Heart left ventricle (tissue), 16 donors: ENCODE measurements around the gene LCP1. TPM values are rescaled to one million over a fixed set of nuclear protein-coding genes. Genes with fewer than 3 reads are reported as not detected.
A peak's percentile ranks its signal among the peaks of the same experiment; 100 is the strongest.

Experiments
- ATAC-seq, 4 donors: fragments of 200-7000 bp; cut with Tn5 transposase; one replicate each; pipeline ENCODE4 v1.9.1; 2020 to 2022; ENCODE audit warnings: moderate library complexity in 4 of 4, mild to moderate bottlenecking in 3 of 4, moderate number of reproducible peaks in 1 of 4
- DNase-seq, 5 donors: peaks; one replicate each; pipeline ENCODE4 v3.0.0-alpha.2; 2020
- H3K27ac ChIP-seq, 12 donors: fragments of 200-600 bp; sonication (generic) in 4 of 12; one replicate each; pipeline versions ENCODE4 v1.5.0 to v1.8.0; 2016 to 2022; ENCODE audit warnings: mild to moderate bottlenecking in 2 of 12
- H3K27me3 ChIP-seq, 9 donors: fragments of 200-600 bp; sonication (generic) in 2 of 9; one replicate each; pipeline versions ENCODE4 v1.5.1 to v1.8.0; 2016 to 2022; ENCODE audit warnings: mild to moderate bottlenecking in 3 of 9
- H3K36me3 ChIP-seq, 9 donors: fragments of 200-600 bp; sonication (generic) in 2 of 9; one replicate each; pipeline versions ENCODE4 v1.5.0 to v1.8.0; 2018 to 2022; ENCODE audit warnings: mild to moderate bottlenecking in 2 of 9
- H3K4me1 ChIP-seq, 12 donors: fragments of 200-600 bp; sonication (generic) in 4 of 12; one replicate each; pipeline versions ENCODE4 v1.5.0 to v1.8.0; 2016 to 2022; ENCODE audit warnings: mild to moderate bottlenecking in 3 of 12
- H3K4me3 ChIP-seq, 12 donors: fragments of 200-600 bp; sonication (generic) in 4 of 12; one replicate each; pipeline versions ENCODE4 v1.5.0 to v1.8.0; 2017 to 2022; ENCODE audit warnings: mild to moderate bottlenecking in 9 of 12, moderate library complexity in 4 of 12
- H3K9me3 ChIP-seq, 12 donors: fragments of 200-600 bp; sonication (generic) in 4 of 12; one replicate each; pipeline versions ENCODE4 v1.5.0 to v1.8.0; 2016 to 2022; ENCODE audit warnings: mild to moderate bottlenecking in 1 of 12
- POLR2A ChIP-seq, 2 donors: fragments of 450-650 bp; IDR thresholded peaks; one replicate each; pipeline ENCODE4 v1.6.1; 2017; ENCODE audit warnings: antibody characterized with exemption in 2 of 2, mild to moderate bottlenecking in 2 of 2, moderate library complexity in 2 of 2
- WGBS, 4 donors: extraction: QIAGEN DNeasy Blood & Tissue Kit in 2 of 4; methylation state at CpG; one replicate each; pipeline versions ENCODE4 v1.1.5 to v1.1.7; 2013 to 2018; 5-methylcytosine and 5-hydroxymethylcytosine counted together
- intact Hi-C, 10 donors: fragments of 100-400 bp; cut with DNase I; formaldehyde crosslinking; loops; one replicate each; pipeline versions ENCODE4 v1.11.1 to v1.14.2; 2022
- polyA plus RNA-seq, 2 donors: library from polyadenylated mRNA; stranded (reverse); fragments of 200-250 nt; gene quantifications; one replicate each; pipeline ENCODE4 v1.2.3, GENCODE V29; 2013
- total RNA-seq, 9 donors: library from RNA; depleted of rRNA in 2 of 9; stranded (reverse); fragments of >200 nt in 2 of 9; fragmentation: NEBNext Ultra II Directional in 3 of 9; extraction: Animal tissue kit (Norgen Biotek cat#: 25700) in 3 of 9; gene quantifications; one replicate each; pipeline versions ENCODE4 v1.1.0 to v1.2.4, GENCODE V29; 2016 to 2023
- TF ChIP-seq, protein P1 (sequence below), 12 donors: fragments of 200-600 bp; sonication (generic) in 4 of 12; IDR thresholded peaks; one replicate each; pipeline versions ENCODE4 v1.5.0 to v1.8.0; 2018 to 2022; ENCODE audit warnings: antibody characterized with exemption in 12 of 12, mild to moderate bottlenecking in 5 of 12
- donor health status: ischemic (EF 13 %, LVEDD 7.1; RV severe dilation, severe dysfunction).
- donor health status: healthy with polysubstance abuse.
- donor health status: DM: no; HTN: yes; CAD: no.
- donor health status: DM: no; HTN: no; CAD: no.
- donor health status: ischemic (EF 25% LVEDD 6.9; RV normal size, moderate dysfunction).
- donor health status: ischemic (EF 25% LVEDD 5.7; RV mildly dilated, moderate dysfunction).
- donor health status: healthy.
- donor health status: DM: yes; HTN: yes; CAD: no.
- donor health status: ischemic (EF 35%, LVEDD 5.7; RV mildly dilated, moderate dysfunction).
- donor health status: nonischemic (EF 11% LVEDD 7.7; RV severe dilation, severe dysfunction).
- donor health status: DM: yes; HTN: yes; CAD: no.
- donor health status: PGD.
- donor health status: ischemic (EF 29% LVEDD 5.4; RV normal size, mild dysfunction).
- donor health status: nonischemic (EF 23%, LVEDD 6.1; RV moderate dilation, normal function).

The LCP1 gene
- total and polyA plus RNA-seq, 11 donors, result 1.9 to 230 (median 10.9) TPM

DNA sequence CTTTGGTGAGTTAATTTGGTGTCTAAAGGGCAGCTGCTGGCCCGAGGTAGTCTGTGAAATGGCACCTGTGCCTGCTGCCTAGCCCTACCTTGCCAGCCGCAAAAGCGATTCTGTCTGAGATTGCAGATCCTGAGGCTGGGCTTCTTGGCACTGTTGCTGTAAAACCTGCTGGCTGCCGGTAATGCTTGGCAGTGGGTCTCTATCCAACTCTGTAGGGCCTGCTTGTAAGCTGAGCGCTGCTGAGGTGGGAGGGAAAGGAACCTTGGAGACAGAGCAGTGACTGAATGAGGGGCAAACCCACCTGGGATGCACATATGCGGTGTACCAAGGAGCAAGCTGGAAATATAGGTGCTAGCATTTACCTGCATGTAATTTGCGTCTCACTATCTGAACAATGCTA is 11.7 kb downstream of the LCP1 start:
- peaks cover 0 to 100% (median 9%) of the 10 kb centered on the region in 12 donors for H3K4me1 ChIP-seq
- H3K27me3 ChIP-seq, result peaks cover 0 to 11% (median 0%) of the 10 kb centered on the region in 9 donors
- intact Hi-C loops, result no loop called here
- peak overlapping the region in 1 of 12 donors; percentile 91 for H3K27ac ChIP-seq
- no peak for DNase-seq
- peaks cover 0 to 3% (median 0%) of the 10 kb centered on the region in 9 donors for H3K36me3 ChIP-seq
- no peak for ATAC-seq
- TF ChIP-seq, protein P1, sequence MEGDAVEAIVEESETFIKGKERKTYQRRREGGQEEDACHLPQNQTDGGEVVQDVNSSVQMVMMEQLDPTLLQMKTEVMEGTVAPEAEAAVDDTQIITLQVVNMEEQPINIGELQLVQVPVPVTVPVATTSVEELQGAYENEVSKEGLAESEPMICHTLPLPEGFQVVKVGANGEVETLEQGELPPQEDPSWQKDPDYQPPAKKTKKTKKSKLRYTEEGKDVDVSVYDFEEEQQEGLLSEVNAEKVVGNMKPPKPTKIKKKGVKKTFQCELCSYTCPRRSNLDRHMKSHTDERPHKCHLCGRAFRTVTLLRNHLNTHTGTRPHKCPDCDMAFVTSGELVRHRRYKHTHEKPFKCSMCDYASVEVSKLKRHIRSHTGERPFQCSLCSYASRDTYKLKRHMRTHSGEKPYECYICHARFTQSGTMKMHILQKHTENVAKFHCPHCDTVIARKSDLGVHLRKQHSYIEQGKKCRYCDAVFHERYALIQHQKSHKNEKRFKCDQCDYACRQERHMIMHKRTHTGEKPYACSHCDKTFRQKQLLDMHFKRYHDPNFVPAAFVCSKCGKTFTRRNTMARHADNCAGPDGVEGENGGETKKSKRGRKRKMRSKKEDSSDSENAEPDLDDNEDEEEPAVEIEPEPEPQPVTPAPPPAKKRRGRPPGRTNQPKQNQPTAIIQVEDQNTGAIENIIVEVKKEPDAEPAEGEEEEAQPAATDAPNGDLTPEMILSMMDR (IDR thresholded peaks at IDR 0.05), result no peak
- no peak for TF ChIP-seq POLR2A (IDR thresholded peaks at IDR 0.05)
- H3K4me3 ChIP-seq, result peak overlapping the region in 2 of 12 donors; percentile 3 to 35
- H3K9me3 ChIP-seq, result no peaks in the 10 kb centered on the region
- WGBS, 4 donors, result 66 to 83% (median 76%) methylated on average over 7 of the region's 7 CpGs

DNA sequence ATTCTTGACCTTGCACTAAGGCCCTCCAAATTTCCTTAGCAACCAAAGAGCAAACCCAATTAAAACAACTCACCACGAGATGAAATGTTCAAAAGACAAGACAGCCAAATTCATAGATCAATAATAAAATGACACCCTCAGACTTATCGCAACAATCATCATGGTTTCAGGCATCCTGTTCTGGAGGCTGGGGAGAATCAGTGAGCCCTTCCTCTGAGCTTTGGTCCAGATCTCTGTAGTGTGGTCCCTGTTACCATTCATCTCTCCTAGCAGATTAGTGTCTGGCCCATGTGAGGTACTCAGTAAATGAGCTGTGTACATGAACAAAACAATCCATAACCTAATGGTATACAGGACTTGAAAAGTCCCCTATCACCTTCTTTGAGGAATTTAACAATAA is 12.2 kb downstream of the LCP1 start:
- no peak for DNase-seq
- peaks cover 0 to 8% (median 0%) of the 10 kb centered on the region in 9 donors for H3K27me3 ChIP-seq
- H3K4me3 ChIP-seq, result no peak overlapping the region
- peaks cover 0 to 98% (median 9%) of the 10 kb centered on the region in 12 donors for H3K4me1 ChIP-seq
- no peak for ATAC-seq
- peaks cover 0 to 6% (median 0%) of the 10 kb centered on the region in 9 donors for H3K36me3 ChIP-seq
- TF ChIP-seq POLR2A (IDR thresholded peaks at IDR 0.05), result no peak
- WGBS, 4 donors, result 89 to 100% (median 93%) methylated on average over 2 of the region's 2 CpGs
- H3K27ac ChIP-seq, result peak overlapping the region in 1 of 12 donors; percentile 91
- no peaks in the 10 kb centered on the region for H3K9me3 ChIP-seq
- intact Hi-C loops, result loop anchor here in 1 of 10 donors (10.0 kb wide), 1 partner anchor 545 kb away; no protein-coding TSS in a partner anchor

DNA sequence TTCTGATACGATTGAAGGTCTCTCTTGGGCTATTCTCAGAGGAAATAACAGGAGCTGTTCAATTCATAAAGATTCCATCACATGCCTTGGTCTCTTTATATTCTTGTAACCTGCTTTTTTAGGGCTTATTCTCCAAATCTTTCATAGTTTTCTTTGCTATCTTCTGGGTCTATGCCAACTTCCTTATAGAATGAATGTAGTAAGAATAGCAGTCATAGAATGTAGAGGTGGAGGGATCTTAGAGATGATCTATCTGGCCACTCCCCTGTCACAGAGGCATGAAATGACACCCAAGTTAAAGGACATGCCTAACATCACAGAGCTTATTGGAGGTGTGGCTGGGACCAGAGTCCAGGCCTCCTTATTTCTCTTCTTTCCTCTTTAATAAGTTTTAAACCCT is 13.2 kb downstream of the LCP1 start:
- intact Hi-C loops, result loop anchor here in 1 of 10 donors (10.0 kb wide), 1 partner anchor 544 kb away; no protein-coding TSS in a partner anchor
- Histone ChIP-seq H3K4me3 (peak overlapping the region in 1 of 12 donors; percentile 29), H3K4me1 (peaks cover 0 to 98% (median 9%) of the 10 kb centered on the region in 12 donors), H3K27ac (peak overlapping the region in 1 of 12 donors; percentile 91), H3K36me3 (peaks cover 0 to 6% (median 0%) of the 10 kb centered on the region in 9 donors), H3K9me3 (no peaks in the 10 kb centered on the region), H3K27me3 (peaks cover 0 to 11% (median 0%) of the 10 kb centered on the region in 9 donors)
- ATAC-seq (no peak), DNase-seq (no peak)
- WGBS, 4 donors, result 37 to 53% (median 42%) methylated on average over 1 of the region's 1 CpG
- no peak for TF ChIP-seq POLR2A (IDR thresholded peaks at IDR 0.05)
- TF ChIP-seq, protein P1 (IDR thresholded peaks at IDR 0.05), result no peak

DNA sequence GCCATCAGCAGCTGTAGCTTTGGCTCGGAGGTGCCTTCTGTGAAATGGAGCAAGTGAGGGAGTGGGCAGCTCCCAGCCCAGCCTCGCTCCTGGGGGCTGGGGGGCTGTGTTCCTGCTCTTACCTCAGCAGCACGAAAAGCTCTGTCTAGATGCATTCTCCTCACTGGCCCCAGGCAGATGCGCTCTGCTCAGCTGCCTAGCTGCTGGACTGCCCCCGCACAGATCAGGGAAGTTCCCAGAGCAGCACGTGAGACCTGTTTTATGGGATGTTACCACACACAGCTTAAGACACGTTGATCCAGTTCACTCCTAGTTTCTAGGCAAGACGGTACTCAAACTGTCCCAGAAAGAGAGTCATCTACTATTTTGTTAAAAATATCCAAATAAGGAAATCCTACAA is 13.6 kb downstream of the LCP1 start:
- peaks cover 0 to 13% (median 0%) of the 10 kb centered on the region in 9 donors for H3K27me3 ChIP-seq
- H3K4me3 ChIP-seq, result peak overlapping the region in 1 of 12 donors; percentile 29
- peaks cover 0 to 97% (median 9%) of the 10 kb centered on the region in 12 donors for H3K4me1 ChIP-seq
- H3K36me3 ChIP-seq, result peaks cover 0 to 6% (median 0%) of the 10 kb centered on the region in 9 donors
- intact Hi-C loops, result loop anchor here in 1 of 10 donors (10.0 kb wide), 1 partner anchor 544 kb away; no protein-coding TSS in a partner anchor
- 58 to 63% (median 60%) methylated on average over 8 of the region's 8 CpGs for WGBS, 4 donors
- peak in 2 of 5 donors; percentile 28 to 29 for DNase-seq
- TF ChIP-seq, protein P1 (IDR thresholded peaks at IDR 0.05), result no peak
- no peak for TF ChIP-seq POLR2A (IDR thresholded peaks at IDR 0.05)
- ATAC-seq, result peak; percentile 35 to 65 (median 54)
- H3K27ac ChIP-seq, result peak overlapping the region in 1 of 12 donors; percentile 50
- H3K9me3 ChIP-seq, result no peaks in the 10 kb centered on the region
